Astrocyte (in vitro differentiated cells and primary cell): ENCODE data around the gene CWC22. TPM values are rescaled to one million over a fixed set of nuclear protein-coding genes. Genes with fewer than 3 reads are reported as not detected.

ENCODE experiments used
- DNase-seq: peaks from one replicate; pipeline ENCODE4 v3.0.0-alpha.2; 2010; ENCODE audit warnings: low read depth
- FAIRE-seq: peaks from 2 replicates; lab custom pipeline; 2011; peaks lifted over from hg19 to GRCh38; lab: Jason Lieb, UNC
- H2AFZ ChIP-seq: 2 replicates; pipeline ENCODE4 v1.6.0; 2012; ENCODE audit warnings: low read depth, low read length, inconsistent platforms
- H3K27ac ChIP-seq: 2 replicates; pipeline ENCODE4 v1.5.1; 2011; ENCODE audit warnings: low read depth, low read length, inconsistent platforms
- H3K27me3 ChIP-seq: 2 replicates; pipeline ENCODE4 v1.6.0; 2011; ENCODE audit warnings: low read length, inconsistent platforms; ENCODE audit not compliant: insufficient read depth
- H3K36me3 ChIP-seq: 2 replicates; pipeline ENCODE4 v1.5.1; 2011; ENCODE audit warnings: low read length, inconsistent platforms; ENCODE audit not compliant: insufficient read depth
- H3K4me1 ChIP-seq: 2 replicates; pipeline ENCODE4 v1.5.1; 2011; ENCODE audit warnings: low read length, inconsistent platforms; ENCODE audit not compliant: insufficient read depth
- H3K4me2 ChIP-seq: 2 replicates; pipeline ENCODE4 v1.6.0; 2012; ENCODE audit warnings: low read length, inconsistent platforms
- H3K4me3 ChIP-seq: 2 replicates; pipeline ENCODE4 v1.5.1; 2011; ENCODE audit warnings: low read depth, mild to moderate bottlenecking, low read length, inconsistent platforms; ENCODE audit not compliant: insufficient read depth
- H3K79me2 ChIP-seq: 2 replicates; pipeline ENCODE4 v1.6.0; 2012; ENCODE audit warnings: mild to moderate bottlenecking, low read length, inconsistent platforms; ENCODE audit not compliant: insufficient read depth
- H3K9ac ChIP-seq: 2 replicates; pipeline ENCODE4 v1.6.0; 2012; ENCODE audit warnings: mild to moderate bottlenecking, low read length, inconsistent platforms
- H3K9me3 ChIP-seq: 2 replicates; pipeline ENCODE4 v1.5.1; 2012; ENCODE audit warnings: low read depth, mild to moderate bottlenecking, low read length, inconsistent platforms; ENCODE audit not compliant: insufficient read depth
- H4K20me1 ChIP-seq: 2 replicates; pipeline ENCODE4 v1.6.0; 2012; ENCODE audit warnings: low read length, inconsistent platforms; ENCODE audit not compliant: insufficient read depth
- H3K27ac Mint-ChIP-seq: one replicate; pipeline ENCODE4 v1.8.0; 2021; ENCODE audit warnings: mild to moderate bottlenecking, mixed read lengths; ENCODE audit not compliant: unreplicated experiment
- H3K27me3 Mint-ChIP-seq: one replicate; pipeline ENCODE4 v1.8.0; 2021; ENCODE audit warnings: low read depth, mixed read lengths; ENCODE audit not compliant: unreplicated experiment
- H3K36me3 Mint-ChIP-seq: one replicate; pipeline ENCODE4 v1.8.0; 2021; ENCODE audit warnings: low read depth, mixed read lengths; ENCODE audit not compliant: unreplicated experiment
- H3K4me1 Mint-ChIP-seq: one replicate; pipeline ENCODE4 v1.8.0; 2021; ENCODE audit warnings: low read depth, mixed read lengths; ENCODE audit not compliant: unreplicated experiment
- H3K4me3 Mint-ChIP-seq: one replicate; pipeline ENCODE4 v1.8.0; 2021; ENCODE audit warnings: mild to moderate bottlenecking, moderate library complexity, mixed read lengths; ENCODE audit not compliant: unreplicated experiment
- H3K9me3 Mint-ChIP-seq: one replicate; pipeline ENCODE4 v1.8.0; 2021; ENCODE audit warnings: mild to moderate bottlenecking, mixed read lengths; ENCODE audit not compliant: unreplicated experiment
- EZH2 ChIP-seq: IDR thresholded peaks from 2 replicates; pipeline ENCODE4 v1.6.1; 2012; ENCODE audit warnings: mild to moderate bottlenecking, low read length, inconsistent platforms; ENCODE audit not compliant: insufficient read depth
- total RNA-seq: library from RNA; stranded (reverse); gene quantifications from 2 replicates; pipeline ENCODE4 v1.2.1, GENCODE V29; 2021
- TF ChIP-seq, protein P1 (sequence below): IDR thresholded peaks from 2 replicates; pipeline ENCODE4 v1.5.1; 2011; ENCODE audit warnings: low read depth, mild to moderate bottlenecking, inconsistent platforms, low read length, moderate library complexity; ENCODE audit not compliant: insufficient read depth

The CWC22 gene
- total RNA-seq, 1 donor from 2014 or later: 13.5 TPM

DNA sequence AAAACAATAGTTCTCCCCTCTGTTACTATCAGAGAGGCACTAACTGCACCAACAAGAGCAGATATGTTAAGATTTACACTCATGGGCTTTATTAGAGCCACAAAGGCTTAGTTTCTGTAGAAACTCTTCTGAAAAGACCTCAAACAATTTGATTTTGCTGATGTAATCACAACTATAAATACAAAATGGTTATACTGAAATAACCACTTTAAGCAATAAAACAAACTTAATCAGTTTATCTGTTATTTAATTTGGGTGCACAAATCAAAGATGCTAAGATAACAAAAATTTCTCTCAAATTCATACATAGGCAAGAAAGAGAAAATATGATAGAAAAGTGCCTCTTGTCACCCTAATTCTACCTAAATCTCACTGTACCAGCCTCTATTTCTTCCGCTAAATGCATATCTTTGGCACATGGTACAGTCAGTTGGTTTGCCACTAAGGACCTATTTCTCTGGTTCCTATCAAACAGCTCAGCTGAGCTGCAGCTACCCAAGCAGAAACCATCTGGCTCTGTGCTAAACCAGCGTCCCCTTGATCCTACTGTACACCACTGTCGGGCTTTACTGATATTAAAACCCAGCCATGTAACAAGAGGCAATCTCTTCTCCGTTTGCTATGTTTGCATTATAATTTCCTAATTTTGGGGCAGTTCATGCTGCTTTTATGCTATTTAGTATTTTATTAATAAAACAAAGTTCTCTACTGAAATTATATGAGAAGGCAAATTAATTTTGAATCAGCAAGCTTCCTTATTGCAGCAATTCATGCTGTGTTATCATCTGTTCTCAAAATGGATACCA is 60.1 kb downstream of the CWC22 start:
- H3K27ac ChIP-seq: no peak overlapping the region
- FAIRE-seq (no peak), DNase-seq (no peak)
- H3K27me3 ChIP-seq: no peaks in the 10 kb centered on the region
- H4K20me1 ChIP-seq: no peaks in the 10 kb centered on the region
- H3K36me3 Mint-ChIP-seq: peaks cover 7% of the 10 kb centered on the region
- no peak overlapping the region for H3K4me3 Mint-ChIP-seq
- peaks cover 21% of the 10 kb centered on the region for H3K36me3 ChIP-seq
- no peaks in the 10 kb centered on the region for H3K4me1 Mint-ChIP-seq
- no peak overlapping the region for H3K27ac Mint-ChIP-seq
- H3K9ac ChIP-seq: no peak overlapping the region
- H3K79me2 ChIP-seq: no peaks in the 10 kb centered on the region
- no peaks in the 10 kb centered on the region for H3K4me1 ChIP-seq
- no peaks in the 10 kb centered on the region for H3K9me3 Mint-ChIP-seq
- H3K4me2 ChIP-seq: no peak overlapping the region
- no peaks in the 10 kb centered on the region for H3K9me3 ChIP-seq
- no peaks in the 10 kb centered on the region for H3K27me3 Mint-ChIP-seq
- no peak overlapping the region for H3K4me3 ChIP-seq
- no peak for TF ChIP-seq EZH2
- TF ChIP-seq, protein P1, sequence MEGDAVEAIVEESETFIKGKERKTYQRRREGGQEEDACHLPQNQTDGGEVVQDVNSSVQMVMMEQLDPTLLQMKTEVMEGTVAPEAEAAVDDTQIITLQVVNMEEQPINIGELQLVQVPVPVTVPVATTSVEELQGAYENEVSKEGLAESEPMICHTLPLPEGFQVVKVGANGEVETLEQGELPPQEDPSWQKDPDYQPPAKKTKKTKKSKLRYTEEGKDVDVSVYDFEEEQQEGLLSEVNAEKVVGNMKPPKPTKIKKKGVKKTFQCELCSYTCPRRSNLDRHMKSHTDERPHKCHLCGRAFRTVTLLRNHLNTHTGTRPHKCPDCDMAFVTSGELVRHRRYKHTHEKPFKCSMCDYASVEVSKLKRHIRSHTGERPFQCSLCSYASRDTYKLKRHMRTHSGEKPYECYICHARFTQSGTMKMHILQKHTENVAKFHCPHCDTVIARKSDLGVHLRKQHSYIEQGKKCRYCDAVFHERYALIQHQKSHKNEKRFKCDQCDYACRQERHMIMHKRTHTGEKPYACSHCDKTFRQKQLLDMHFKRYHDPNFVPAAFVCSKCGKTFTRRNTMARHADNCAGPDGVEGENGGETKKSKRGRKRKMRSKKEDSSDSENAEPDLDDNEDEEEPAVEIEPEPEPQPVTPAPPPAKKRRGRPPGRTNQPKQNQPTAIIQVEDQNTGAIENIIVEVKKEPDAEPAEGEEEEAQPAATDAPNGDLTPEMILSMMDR: no peak
- no peak overlapping the region for H2AFZ ChIP-seq

DNA sequence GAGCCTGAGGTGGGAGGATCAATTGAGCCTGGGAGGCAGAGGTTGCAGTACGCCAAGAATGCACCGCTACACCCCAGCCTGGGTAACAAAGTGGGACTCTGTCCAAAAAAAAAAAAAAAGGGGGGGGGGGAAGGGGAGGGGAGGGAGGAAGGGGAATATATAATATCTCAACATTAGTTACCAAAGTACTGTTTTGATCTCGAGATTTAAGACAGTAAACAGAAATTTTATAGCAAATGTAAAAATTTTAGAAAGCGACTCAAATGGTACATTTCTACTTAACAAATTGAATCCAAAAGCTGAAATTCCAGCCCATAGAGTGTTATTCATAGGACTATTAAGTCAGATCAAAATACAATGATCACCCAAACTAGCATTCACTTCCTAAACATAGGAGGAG is 60.8 kb downstream of the CWC22 start:
- no peaks in the 10 kb centered on the region for H3K9me3 ChIP-seq
- Mint-ChIP-seq H3K27ac (no peak overlapping the region), H3K9me3 (no peaks in the 10 kb centered on the region), H3K36me3 (peaks cover 7% of the 10 kb centered on the region), H3K27me3 (no peaks in the 10 kb centered on the region), H3K4me3 (no peak overlapping the region), H3K4me1 (no peaks in the 10 kb centered on the region)
- no peak overlapping the region for H3K9ac ChIP-seq
- FAIRE-seq (no peak), DNase-seq (no peak)
- no peaks in the 10 kb centered on the region for H3K4me1 ChIP-seq
- no peaks in the 10 kb centered on the region for H3K79me2 ChIP-seq
- H3K4me3 ChIP-seq: no peak overlapping the region
- no peaks in the 10 kb centered on the region for H4K20me1 ChIP-seq
- peaks cover 16% of the 10 kb centered on the region for H3K36me3 ChIP-seq
- no peak overlapping the region for H2AFZ ChIP-seq
- H3K27me3 ChIP-seq: no peaks in the 10 kb centered on the region
- H3K27ac ChIP-seq: no peak overlapping the region
- no peak for TF ChIP-seq EZH2
- TF ChIP-seq, protein P1: no peak
- no peak overlapping the region for H3K4me2 ChIP-seq

DNA sequence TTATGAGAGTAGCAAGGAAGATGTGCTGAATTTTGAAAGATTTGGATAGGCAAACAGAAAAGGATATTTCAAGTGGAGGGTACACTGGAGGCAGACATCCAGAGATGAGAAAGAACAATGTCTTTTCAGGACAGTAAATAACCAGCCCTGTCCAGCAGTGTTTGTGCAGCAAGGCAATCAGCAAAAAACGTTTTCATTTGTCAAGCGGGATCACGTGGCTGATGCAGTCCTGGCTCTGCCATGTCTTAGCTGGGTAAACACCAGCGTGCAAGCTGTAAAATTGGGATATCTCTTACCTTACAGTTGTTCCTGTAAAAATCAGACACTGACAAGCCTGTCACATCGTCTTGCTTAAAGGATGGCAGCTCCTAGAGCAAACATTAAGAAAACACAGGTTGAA is 67.8 kb downstream of the CWC22 start:
- H3K27me3 ChIP-seq: no peaks in the 10 kb centered on the region
- H3K27me3 Mint-ChIP-seq: no peaks in the 10 kb centered on the region

More for the DNA sequence above, 67.8 kb downstream of the CWC22 start:
- no peak for FAIRE-seq
- H2AFZ ChIP-seq: no peak overlapping the region
- no peaks in the 10 kb centered on the region for H3K9me3 Mint-ChIP-seq
- no peaks in the 10 kb centered on the region for H4K20me1 ChIP-seq
- H3K9ac ChIP-seq: no peak overlapping the region
- H3K4me3 Mint-ChIP-seq: no peak overlapping the region
- H3K4me3 ChIP-seq: no peak overlapping the region
- no peak overlapping the region for H3K27ac Mint-ChIP-seq
- no peak for DNase-seq
- H3K36me3 ChIP-seq: no peaks in the 10 kb centered on the region
- no peaks in the 10 kb centered on the region for H3K79me2 ChIP-seq
- no peaks in the 10 kb centered on the region for H3K9me3 ChIP-seq
- no peak overlapping the region for H3K27ac ChIP-seq
- peaks cover 3% of the 10 kb centered on the region for H3K4me1 Mint-ChIP-seq
- no peak for TF ChIP-seq EZH2
- TF ChIP-seq, protein P1: no peak
- peaks cover 4% of the 10 kb centered on the region for H3K36me3 Mint-ChIP-seq
- H3K4me1 ChIP-seq: no peaks in the 10 kb centered on the region
- H3K4me2 ChIP-seq: no peak overlapping the region
